Measurements from ENCODE around the gene RFTN1.
"Not testable (repeated sequence)": the region's sequence is repeated elsewhere in the genome, so short reads cannot be mapped to it uniquely, and the experiment has no call there.

The RFTN1 gene

GRCh38 chr3:16319307-16319706, 194.2 kb downstream of the RFTN1 start:
- no peaks in the 10 kb centered on the region for H3K27me3 Mint-ChIP-seq
- peak overlapping the region; percentile 91 for H3K27ac Mint-ChIP-seq
- H3K9me3 Mint-ChIP-seq = no peaks in the 10 kb centered on the region
- H3K36me3 Mint-ChIP-seq = peaks cover 22% of the 10 kb centered on the region
- H3K4me3 Mint-ChIP-seq = peak overlapping the region; percentile 30
- H3K4me1 Mint-ChIP-seq = peaks cover 77% of the 10 kb centered on the region

GRCh38 chr3:16318176-16318575, 195.3 kb downstream of the RFTN1 start:
- peaks cover 22% of the 10 kb centered on the region for H3K36me3 Mint-ChIP-seq
- peak overlapping the region; percentile 91 for H3K27ac Mint-ChIP-seq
- H3K27me3 Mint-ChIP-seq = no peaks in the 10 kb centered on the region
- no peaks in the 10 kb centered on the region for H3K9me3 Mint-ChIP-seq
- peaks cover 82% of the 10 kb centered on the region for H3K4me1 Mint-ChIP-seq
- no peak overlapping the region for H3K4me3 Mint-ChIP-seq

GRCh38 chr3:16317561-16317945, 195.9 kb downstream of the RFTN1 start:
- no peaks in the 10 kb centered on the region for H3K27me3 Mint-ChIP-seq
- peaks cover 85% of the 10 kb centered on the region for H3K4me1 Mint-ChIP-seq
- no peaks in the 10 kb centered on the region for H3K9me3 Mint-ChIP-seq
- H3K4me3 Mint-ChIP-seq = no peak overlapping the region
- H3K36me3 Mint-ChIP-seq = peaks cover 22% of the 10 kb centered on the region
- peak overlapping the region; percentile 92 for H3K27ac Mint-ChIP-seq

DNA sequence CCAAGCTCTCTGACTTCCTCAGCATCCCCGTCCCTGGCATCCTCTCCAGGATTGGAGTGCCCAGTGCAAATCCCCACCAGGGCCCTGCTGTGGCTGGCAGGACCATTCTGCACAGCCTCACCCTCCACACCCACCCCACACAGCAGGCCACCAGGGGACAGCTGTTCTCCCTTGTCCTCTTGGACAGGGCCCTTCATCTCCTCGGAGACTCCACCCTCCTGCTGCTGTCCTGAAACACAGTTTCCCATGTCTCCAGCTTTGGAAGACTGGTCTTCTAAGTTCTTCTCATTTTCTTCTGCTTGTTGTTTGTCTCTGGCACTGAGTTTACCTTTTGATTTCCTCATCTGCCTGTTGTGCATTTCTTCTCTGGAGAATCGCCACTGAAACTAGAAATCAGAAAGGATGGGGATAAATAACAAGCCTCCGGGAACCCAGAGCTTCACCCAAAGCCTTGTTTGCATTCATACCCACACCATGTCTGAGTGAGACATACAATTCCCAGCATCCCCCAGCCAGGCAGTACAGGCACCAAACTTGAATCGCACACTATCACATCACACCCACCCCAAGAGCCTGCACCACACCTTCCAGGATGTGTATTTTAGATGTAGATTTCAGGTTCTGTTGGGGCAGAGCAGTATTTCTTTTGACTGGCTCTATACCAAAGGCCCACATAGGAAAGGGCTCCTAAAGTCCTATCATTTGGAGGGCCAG, 196.5 kb downstream of the RFTN1 start:
- Mint-ChIP-seq H3K27me3 (no peaks in the 10 kb centered on the region), H3K4me3 (peak overlapping the region; percentile 67), H3K27ac (peak overlapping the region; percentile 92), H3K4me1 (peaks cover 91% of the 10 kb centered on the region), H3K9me3 (no peaks in the 10 kb centered on the region), H3K36me3 (peaks cover 25% of the 10 kb centered on the region)

GRCh38 chr3:16316396-16316795, 197.1 kb downstream of the RFTN1 start:
- Mint-ChIP-seq H3K9me3 (no peaks in the 10 kb centered on the region), H3K27me3 (no peaks in the 10 kb centered on the region), H3K4me3 (peak overlapping the region; percentile 44), H3K4me1 (peaks cover 94% of the 10 kb centered on the region), H3K27ac (peak overlapping the region; percentile 92), H3K36me3 (peaks cover 31% of the 10 kb centered on the region)

DNA sequence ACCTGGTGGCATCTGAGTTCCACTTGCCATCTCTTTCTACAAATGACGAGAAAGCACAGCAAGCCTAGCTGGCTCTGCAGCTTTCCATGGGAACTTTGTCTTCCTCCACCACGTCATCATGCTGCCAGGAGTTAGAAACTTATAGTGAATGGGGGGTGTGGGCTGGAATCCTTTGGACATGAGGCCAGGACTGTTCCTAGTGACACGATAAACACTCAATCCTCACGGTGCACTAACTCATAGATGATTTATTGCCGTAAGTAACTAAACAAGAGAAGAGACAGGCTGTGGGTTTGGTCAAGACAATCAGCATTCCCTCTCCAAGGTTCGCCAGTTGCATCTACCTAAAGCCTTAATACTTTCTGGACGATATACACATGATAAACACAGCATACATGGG, 197.9 kb downstream of the RFTN1 start:
- H3K36me3 Mint-ChIP-seq = peaks cover 26% of the 10 kb centered on the region
- peaks cover 88% of the 10 kb centered on the region for H3K4me1 Mint-ChIP-seq
- H3K27me3 Mint-ChIP-seq = no peaks in the 10 kb centered on the region
- H3K27ac Mint-ChIP-seq = peak overlapping the region; percentile 92
- H3K4me3 Mint-ChIP-seq = peak overlapping the region; percentile 44
- no peaks in the 10 kb centered on the region for H3K9me3 Mint-ChIP-seq

- Mint-ChIP-seq H3K27me3 (no peaks in the 10 kb centered on the region), H3K4me1 (peaks cover 87% of the 10 kb centered on the region), H3K36me3 (peaks cover 22% of the 10 kb centered on the region), H3K9me3 (no peaks in the 10 kb centered on the region), H3K27ac (peak overlapping the region; percentile 82), H3K4me3 (no peak overlapping the region)
Measured at GRCh38 chr3:16313886-16314645, 199.4 kb downstream of the RFTN1 start.

- Mint-ChIP-seq H3K36me3 (peaks cover 29% of the 10 kb centered on the region), H3K9me3 (peaks cover 5% of the 10 kb centered on the region), H3K4me3 (peak overlapping the region; percentile 77), H3K4me1 (peaks cover 89% of the 10 kb centered on the region), H3K27ac (peak overlapping the region; percentile 97), H3K27me3 (no peaks in the 10 kb centered on the region)
Measured at GRCh38 chr3:16311960-16312451, 201.5 kb downstream of the RFTN1 start.

DNA sequence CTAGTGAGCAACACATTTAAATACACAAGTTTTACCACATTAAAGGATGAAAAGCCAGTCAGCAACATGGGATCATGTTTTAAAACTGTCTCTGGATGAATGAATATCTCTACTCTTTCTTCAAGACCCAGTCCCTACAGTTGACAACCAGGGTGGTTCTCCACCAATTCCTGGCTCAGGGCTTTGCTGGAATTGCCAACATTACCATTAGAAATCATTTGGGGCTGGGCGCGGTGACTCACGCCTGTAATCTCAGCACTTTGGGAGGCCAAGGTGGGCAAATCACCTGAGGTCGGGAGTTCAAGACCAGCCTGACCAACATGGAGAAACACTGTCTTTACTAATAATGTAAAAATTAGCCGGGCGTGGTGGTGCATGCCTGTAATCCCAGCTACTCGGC, 203.0 kb downstream of the RFTN1 start:
- Mint-ChIP-seq H3K4me3 (peak overlapping the region; percentile 76), H3K36me3 (peaks cover 32% of the 10 kb centered on the region), H3K9me3 (peaks cover 10% of the 10 kb centered on the region), H3K4me1 (peaks cover 89% of the 10 kb centered on the region), H3K27ac (peak overlapping the region; percentile 94)
- not testable (repeated sequence) for H3K27me3 Mint-ChIP-seq

- Mint-ChIP-seq H3K4me3 (peak overlapping the region; percentile 76), H3K36me3 (peaks cover 37% of the 10 kb centered on the region), H3K27ac (peak overlapping the region; percentile 94), H3K4me1 (peaks cover 89% of the 10 kb centered on the region), H3K27me3 (no peaks in the 10 kb centered on the region), H3K9me3 (peaks cover 10% of the 10 kb centered on the region)
Measured at GRCh38 chr3:16309558-16309957, 203.9 kb downstream of the RFTN1 start.

- peak overlapping the region; percentile 98 for H3K27ac Mint-ChIP-seq
- H3K9me3 Mint-ChIP-seq = peaks cover 10% of the 10 kb centered on the region
- H3K36me3 Mint-ChIP-seq = peaks cover 39% of the 10 kb centered on the region
- H3K4me1 Mint-ChIP-seq = peaks cover 88% of the 10 kb centered on the region
- no peaks in the 10 kb centered on the region for H3K27me3 Mint-ChIP-seq
- no peak overlapping the region for H3K4me3 Mint-ChIP-seq
Measured at GRCh38 chr3:16308727-16309126, 204.8 kb downstream of the RFTN1 start.

DNA sequence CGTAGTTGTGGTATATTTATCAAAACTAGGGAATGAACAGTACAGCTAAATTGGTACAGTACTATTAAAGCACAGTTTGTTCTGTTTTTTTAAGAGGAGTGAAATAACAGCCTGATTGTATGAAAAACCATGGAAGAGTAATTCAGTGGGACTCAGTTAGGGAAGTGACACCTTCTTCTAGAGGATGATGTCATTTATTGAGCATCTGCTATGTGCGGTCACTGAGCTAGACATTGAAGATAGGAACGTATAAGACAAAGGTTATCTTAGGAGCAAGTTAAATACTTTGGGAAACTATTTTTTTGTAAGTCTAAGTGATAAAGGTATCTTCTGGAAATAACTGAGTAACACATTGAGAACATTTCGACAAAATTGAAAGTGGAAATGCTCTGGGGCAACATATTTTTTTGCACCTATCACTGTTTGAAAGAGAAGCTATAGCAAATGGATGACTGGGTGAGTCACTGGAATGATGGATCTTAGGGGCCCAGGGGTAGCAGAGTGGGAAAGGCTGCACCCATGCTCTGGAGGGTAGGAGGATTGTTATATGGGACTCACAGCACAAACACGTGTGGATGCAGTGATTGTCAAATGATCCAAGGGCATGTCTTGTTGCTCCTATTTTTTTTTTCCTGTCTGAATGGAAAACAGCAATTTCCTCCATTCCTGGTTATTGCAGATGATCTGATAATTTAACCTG, 205.5 kb downstream of the RFTN1 start:
- H3K9me3 Mint-ChIP-seq = peaks cover 10% of the 10 kb centered on the region
- H3K36me3 Mint-ChIP-seq = peaks cover 43% of the 10 kb centered on the region
- peaks cover 87% of the 10 kb centered on the region for H3K4me1 Mint-ChIP-seq
- peak overlapping the region; percentile 98 for H3K27ac Mint-ChIP-seq
- H3K4me3 Mint-ChIP-seq = peak overlapping the region; percentile 64
- no peaks in the 10 kb centered on the region for H3K27me3 Mint-ChIP-seq

GRCh38 chr3:16305111-16305541, 208.4 kb downstream of the RFTN1 start:
- Mint-ChIP-seq H3K4me3 (peak overlapping the region; percentile 81), H3K4me1 (peaks cover 97% of the 10 kb centered on the region), H3K36me3 (peaks cover 40% of the 10 kb centered on the region)

GRCh38 chr3:16304061-16305010, 209.2 kb downstream of the RFTN1 start:
- Mint-ChIP-seq H3K36me3 (peaks cover 40% of the 10 kb centered on the region), H3K4me3 (peak overlapping the region; percentile 81), H3K27ac (peak overlapping the region; percentile 98), H3K4me1 (peaks cover 97% of the 10 kb centered on the region), H3K9me3 (peaks cover 10% of the 10 kb centered on the region), H3K27me3 (no peaks in the 10 kb centered on the region)

More at GRCh38 chr3:16305111-16305541, 208.4 kb downstream of the RFTN1 start:
- Mint-ChIP-seq H3K9me3 (peaks cover 10% of the 10 kb centered on the region), H3K27me3 (no peaks in the 10 kb centered on the region), H3K27ac (peak overlapping the region; percentile 98)

Measured in activated naive CD4-positive, alpha-beta T cell treated with anti-CD3 and anti-CD28 coated beads, Interleukin-2, amount 50 U/mL, for 24 hours (primary cell).